NCI-H69 (cell line): ENCODE measurements around the gene HSPBP1.
"Not testable (repeated sequence)": the region's sequence is repeated elsewhere in the genome, so short reads cannot be mapped to it uniquely, and the experiment has no call there.

Experiments used
- DNase-seq: peaks from one replicate; lab custom pipeline; 2025; lab: John Stamatoyannopoulos, UW

HSPBP1 gene

DNA sequence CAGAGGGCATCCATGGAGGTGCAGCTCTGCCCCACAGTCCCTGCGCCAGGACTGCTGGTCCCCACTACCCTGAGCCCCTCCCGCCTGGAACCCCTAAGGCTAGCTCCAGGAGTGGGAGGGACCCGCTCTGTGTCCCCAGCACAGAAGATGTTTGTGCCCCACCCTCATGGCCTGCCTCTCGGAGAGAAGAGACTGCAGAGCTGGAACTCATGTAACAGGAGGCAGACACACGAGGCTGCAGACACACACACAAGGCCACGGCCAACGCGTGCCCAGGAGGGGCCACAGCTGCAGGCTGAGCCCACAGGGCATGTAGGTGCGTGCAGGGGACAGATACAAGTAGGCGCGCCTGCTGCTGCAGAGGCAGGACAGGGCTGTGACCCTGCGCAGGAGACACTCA is 40.9 kb downstream of the HSPBP1 start:
- DNase-seq, result no peak

DNA sequence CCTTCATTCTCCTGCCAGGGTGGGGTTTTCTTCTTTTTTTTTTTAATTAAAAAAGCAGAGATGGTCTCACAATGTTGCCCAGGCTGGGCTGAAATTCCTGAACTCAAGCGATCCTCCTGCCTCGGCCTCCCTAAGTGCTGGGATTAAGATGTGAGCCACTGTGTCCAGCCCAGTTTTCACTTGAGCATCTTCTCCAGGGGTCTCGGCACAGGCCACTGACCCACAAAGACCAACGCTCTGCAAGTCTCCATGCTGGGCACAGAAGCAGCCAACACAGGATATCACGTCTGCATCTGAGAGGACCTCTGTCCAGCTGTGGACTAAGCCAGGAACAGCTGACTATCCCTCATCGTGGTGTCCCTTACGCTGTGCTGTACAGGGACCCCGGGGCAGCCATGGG is 41.9 kb downstream of the HSPBP1 start:
- no peak for DNase-seq

GRCh38 chr19:55232986-55233385 is 46.9 kb downstream of the HSPBP1 start:
- no peak for DNase-seq

DNA sequence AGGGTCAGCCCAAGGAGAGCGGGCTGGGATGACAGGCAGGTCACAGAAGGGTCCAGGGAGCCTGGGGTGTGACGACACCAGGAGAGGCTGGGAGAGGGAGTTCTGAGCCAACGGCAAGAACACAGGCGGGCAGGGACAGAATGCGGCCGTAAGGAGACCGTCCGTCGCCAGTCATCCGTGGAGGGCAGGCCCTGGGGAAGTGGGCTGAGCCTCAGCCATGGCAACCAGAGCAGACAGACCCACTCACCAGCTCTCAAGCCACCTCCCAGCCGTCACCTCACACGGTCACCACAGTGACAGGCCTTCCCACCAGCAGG is 47.7 kb downstream of the HSPBP1 start:
- no peak for DNase-seq

DNA sequence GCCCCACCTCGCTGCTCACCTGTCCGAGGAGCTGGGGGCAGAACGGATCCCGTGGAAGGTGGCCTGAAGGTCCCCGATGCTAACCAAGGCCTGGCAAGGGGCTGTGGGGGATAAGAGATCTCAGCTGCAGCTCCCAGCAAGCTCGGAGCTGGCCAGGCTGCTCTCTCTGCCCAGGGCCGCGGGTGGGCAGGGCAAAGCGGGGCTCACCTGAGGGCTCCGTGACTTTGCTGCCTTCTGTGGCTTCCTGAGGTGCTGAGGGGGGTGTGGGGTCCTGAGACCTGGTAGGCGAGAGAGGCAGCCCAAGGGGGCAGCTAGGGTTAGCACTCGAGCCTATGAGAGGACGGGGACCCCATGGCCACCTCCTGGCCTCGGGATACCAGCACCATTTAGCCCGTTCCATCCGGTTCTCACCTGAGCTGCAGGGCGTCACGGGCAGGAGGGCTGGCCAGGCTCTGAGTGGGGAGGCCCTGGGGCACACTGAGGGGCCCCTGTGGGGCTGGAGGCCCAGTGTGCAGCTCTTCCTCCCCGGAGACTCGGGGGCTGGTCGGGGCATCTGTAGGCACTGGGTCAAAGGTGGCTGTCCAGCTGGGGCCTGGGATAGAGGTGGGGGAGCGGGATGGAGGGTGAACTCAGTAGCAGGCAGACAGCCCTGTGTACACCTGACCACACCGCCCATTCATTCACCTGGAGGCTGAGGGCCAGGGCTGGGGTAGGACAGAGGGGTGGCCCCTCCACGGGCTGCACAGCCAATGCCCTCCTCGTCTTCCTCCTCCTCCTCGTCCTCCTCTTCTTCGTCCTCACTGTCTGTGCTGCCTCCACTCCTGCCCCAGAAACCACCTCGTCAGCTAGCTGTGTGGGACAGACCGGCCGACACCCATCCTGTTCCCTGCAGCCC is 48.3 kb downstream of the HSPBP1 start:
- no peak for DNase-seq

GRCh38 chr19:55230780-55231179 is 49.1 kb downstream of the HSPBP1 start:
- DNase-seq, result no peak

DNA sequence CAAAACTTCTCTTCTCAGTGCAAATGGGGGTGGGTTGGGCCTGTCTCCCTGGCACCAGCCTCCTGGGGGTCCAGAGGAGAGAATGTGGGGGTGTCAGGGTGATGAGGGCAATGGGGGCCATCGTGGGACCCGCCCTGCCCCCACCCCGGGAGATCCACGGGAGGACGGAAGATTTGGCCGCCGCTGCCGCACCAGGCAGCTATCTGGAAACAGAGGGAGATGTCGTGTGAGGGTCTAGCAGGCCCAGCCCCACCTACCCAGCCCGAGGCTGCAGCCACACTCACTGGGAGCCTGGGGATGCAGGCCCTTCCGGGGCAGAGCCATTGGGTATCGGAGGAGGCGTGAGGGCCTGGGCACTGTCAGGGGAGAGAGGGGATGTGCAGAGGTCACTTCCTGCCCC is 49.6 kb downstream of the HSPBP1 start:
- DNase-seq, result no peak

DNA sequence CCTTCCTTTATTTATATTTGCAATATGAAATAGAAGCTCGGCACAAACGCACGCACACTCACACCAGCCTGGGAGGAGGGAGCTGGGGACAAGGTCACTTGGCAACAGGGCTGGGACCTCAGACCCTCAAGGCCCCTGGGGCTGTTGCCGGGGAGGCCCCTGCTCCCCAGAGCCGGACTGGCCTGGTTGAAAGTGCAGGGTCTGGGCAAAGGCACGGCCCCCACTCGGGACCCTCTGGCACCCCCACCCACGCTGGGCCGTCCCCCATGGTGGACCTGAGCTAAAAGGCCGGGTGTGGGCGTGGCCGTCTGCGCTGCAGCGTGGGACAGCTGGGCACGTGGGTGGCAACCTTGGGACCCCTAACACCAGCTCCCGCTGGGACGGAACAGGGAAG is 50.1 kb downstream of the HSPBP1 start:
- no peak for DNase-seq

DNA sequence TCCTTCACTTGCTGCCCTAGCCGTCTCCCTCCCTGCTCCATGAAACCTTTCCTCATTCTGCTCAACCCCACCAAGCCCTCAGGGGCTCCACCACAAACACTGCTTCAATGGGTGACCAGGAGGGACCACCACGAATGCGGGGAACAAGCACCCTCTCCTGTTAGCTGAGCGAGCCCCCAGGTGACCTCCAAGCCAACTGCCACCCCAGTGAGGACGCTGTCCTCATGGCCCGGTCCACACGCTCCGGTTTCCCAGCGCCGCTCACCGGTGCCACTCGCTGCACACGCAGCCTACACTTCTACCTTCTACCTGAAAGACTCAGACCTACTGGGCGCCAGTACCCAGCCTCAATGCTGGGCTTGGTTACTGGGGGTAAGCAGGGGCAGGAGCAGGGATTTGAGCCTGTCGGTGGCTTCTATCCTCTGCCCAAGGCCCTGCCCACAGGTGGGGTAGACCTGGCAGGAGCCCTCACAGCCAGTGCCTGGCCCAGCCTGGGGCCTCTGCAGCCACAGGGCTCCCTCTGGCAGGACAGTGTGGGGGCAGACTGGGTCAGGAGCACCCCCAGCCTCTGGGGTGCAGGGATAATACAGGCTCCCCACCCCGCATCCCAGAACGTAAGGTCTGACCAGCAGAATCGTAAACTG is 50.6 kb downstream of the HSPBP1 start:
- no peak for DNase-seq

- no peak for DNase-seq
Measured at GRCh38 chr19:55228403-55229031, 51.4 kb downstream of the HSPBP1 start, which contains the start of gene TMEM86B. TSS of gene TMEM86B (minus strand) at chr19:55228763. CDS start at chr19:55228741, 22 bp downstream.

DNA sequence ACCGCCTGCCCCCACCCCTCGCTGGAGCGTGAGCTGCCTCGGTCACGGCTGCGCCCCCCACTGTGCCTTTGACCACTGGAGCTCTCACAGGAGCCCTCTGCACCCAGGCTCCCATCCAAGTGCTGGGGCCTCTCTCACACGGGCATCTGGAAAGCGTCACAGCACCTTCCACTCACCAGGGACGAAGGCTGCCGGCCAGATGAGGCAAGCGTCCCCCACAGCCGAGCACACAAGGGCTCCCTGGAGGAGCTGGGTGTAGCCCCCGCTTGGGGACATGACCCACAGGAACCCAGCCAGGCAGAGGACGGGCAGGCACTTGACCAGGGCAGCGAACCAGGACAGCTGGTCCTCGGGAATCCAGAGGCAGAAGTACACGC is 51.9 kb downstream of the HSPBP1 start:
- DNase-seq, result no peak

DNA sequence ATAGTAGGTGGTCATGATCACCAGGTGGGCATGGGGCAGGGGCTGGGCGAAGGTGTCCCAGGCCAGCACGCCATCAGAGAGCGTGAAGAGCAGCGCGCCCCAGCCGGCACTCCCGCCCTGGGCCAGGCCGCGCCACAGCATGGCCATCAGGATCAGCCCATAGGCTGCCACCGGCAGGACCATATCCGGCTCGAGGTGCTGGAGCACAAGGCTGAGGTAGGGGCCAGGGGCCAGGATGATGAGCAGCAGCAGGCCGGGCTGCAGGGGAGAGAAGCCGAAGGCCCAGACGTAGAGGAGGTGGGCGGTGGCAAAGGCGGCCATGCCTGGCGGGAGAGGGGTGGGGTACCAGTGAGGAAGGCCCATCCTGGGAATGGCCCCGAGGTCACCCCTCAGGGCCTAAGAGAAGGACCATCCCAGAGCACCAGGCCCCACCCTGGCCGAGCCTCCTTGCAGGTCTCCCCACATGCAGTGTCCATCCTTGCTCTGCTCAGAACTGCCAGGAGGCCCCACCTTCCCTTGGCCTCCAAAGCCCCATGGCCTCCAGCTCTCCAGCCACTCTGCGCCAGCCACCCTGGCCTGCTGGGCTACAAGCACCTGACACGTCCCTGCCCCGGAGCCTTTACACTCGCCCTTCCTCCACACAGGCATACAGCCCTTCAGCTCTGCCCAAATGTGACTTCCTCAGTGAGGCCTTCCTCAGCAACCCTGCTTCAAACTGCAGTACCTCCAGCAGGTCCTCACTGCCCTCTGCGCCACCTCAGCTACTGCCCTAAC is 52.5 kb downstream of the HSPBP1 start:
- no peak for DNase-seq

DNA sequence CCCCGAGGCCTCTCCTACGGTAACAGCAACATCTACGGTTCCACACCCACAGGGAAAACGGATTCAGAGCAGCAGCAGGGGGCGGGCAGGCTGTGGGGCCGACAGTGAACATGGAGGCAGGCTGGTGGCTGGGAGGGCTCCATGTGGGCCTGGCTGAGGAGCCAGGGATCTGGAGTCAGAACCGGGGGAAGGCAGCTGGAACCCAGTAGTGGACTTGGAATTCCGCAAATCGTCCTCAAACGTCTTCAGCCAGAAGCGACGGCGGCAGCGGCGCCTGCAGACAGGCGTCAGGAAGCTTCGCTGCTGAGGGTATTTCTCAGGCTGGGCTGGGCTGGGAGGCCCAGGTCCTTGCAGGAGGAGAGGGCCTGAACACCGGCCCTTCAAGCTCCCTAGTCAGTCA is 53.1 kb downstream of the HSPBP1 start:
- DNase-seq, result no peak

DNA sequence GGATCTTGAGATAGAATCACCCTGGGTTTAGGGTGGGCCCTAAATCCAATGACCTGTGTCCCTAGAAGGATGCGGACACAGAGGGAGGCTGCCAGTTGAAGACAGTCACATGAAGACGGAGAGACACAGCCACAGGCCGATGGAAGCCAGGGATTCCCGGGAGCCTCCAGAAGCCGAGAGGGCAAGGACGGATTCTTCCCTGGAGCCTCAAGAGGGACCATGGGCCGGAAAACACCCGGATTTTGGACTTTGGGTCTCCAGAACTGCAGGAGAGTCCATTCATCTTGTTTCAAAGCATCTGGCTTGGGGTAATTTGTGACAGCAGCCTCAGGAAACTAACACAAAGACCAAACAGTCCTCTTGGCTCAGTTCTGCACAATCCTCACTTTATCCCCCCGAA is 53.6 kb downstream of the HSPBP1 start:
- DNase-seq, result no peak

DNA sequence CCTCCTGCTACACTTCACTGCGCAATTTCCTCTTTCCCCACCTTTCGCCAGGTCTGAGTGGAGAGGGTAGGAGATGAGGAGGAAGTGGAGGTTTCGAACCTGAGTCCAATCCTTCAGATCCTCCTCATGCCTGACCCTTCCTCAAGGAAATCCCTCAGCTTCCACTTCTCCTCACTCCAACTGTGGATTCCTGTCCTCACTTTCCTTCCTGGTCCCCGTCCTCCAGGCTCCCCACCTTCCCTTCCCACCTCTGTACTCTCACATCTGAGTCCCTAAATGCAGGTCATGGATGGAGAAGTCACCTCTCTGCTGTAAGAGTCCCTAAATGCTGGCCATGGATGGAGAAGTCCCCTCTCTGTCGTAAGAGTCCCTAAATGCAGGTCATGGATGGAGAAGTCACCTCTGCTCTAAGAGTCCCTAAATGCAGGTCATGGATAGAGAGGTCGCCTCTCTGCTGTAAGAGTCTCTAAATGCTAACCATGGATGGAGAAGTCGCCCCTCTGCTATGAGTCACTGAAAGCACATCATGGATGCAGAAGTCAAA is 54.4 kb downstream of the HSPBP1 start:
- no peak for DNase-seq

- not testable (repeated sequence) for DNase-seq
Measured at GRCh38 chr19:55224679-55225414, 55.1 kb downstream of the HSPBP1 start.

DNA sequence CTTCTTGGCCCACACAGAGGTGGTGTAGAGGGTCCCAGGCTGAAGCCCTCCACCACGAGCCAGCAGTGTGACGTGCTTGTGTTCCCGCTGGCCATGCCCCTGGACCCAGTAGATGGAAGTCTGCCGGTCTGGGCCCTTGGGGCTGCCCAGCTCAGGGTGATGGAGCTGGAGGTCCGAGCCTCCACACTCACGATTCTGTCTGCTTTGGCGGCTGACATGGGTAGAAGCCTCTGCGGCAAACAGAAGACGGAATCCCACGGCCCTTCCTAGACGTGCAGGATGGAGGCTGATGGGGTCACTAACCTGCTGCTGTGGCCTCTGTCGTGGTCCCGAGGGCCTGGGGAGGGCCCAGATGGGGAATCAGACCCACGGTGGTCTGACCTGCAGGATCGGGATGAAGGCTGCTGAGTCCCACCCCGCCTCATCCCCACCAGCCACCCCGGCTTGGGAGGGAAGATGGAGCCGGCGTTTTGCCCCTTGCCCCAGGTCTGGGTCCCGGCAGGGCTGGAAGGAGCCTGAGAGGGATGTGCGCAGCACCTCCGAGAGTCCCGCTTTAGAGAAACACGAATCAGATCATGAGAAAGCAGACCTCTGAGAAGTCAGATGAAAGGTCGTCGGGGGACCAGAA is 55.8 kb downstream of the HSPBP1 start:
- DNase-seq, result no peak

- DNase-seq, result no peak
Measured at GRCh38 chr19:55223291-55224037, 56.4 kb downstream of the HSPBP1 start.

GRCh38 chr19:55220525-55220924 is 59.4 kb downstream of the HSPBP1 start:
- no peak for DNase-seq
